Ramos (cell line): Measurements from ENCODE around the gene USP3.
"Not testable (repeated sequence)": the region's sequence is repeated elsewhere in the genome, so short reads cannot be mapped to it uniquely, and the experiment has no call there.

Source experiments
- in situ Hi-C: fragments of 300-500 bp; cut with MboI; formaldehyde crosslinking; loops from one replicate; pipeline ENCODE4 v1.14.3; 2022; ENCODE audit warnings: low sequenced_read_pairs; ENCODE audit not compliant: unreplicated experiment

USP3 gene

GRCh38 chr15:63473999-63474809 lies 30.2 kb upstream of the USP3 start:
- in situ Hi-C loops: loop anchor here (25.0 kb wide), 1 partner anchor 413 kb away; no protein-coding TSS in a partner anchor

DNA sequence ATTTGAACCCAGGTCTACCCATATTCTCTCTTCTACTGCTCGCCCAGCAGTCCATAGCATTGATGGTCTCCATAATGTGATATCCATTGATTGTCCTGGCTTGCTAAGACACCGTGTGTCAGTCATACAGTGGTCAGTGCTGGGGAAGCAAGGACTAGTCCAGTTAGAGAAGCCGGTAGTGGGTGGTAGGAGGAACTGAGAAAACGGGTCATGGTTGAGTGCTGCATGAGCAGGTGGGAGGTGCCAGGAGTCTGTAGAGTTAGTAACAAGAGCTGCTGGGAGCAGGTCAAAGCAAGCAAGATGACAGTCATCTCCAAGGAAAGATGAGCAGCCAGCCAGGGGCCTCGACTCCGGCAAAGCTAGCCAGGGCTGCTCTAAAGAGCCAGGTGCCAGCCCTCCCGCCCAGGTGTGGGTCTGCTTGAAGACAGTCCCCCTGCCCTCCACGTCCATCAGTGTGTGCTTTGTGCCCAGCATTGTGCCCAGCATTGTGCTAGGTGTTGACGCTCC lies 29.5 kb upstream of the USP3 start:
- in situ Hi-C loops: loop anchor here (25.0 kb wide), 1 partner anchor 412 kb away; no protein-coding TSS in a partner anchor

DNA sequence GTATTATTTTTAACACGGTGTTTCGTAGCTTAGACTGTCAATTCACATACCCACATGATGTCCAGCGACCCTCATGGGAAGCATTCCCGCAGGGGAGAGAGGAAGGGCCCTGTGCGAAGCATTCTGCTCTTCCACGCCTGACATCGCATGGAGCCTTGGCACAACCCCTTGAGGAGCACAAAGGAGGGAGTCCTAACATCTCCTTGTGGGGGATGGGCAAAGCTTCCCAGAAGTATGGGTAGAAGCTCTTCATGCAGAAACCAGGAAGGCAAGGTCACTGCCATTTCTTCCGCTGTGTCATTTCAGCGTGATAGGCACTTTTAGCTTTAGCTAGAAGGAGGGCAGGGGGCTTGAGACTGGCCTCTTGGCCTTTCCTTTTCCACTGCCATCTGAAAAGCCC lies 28.7 kb upstream of the USP3 start:
- in situ Hi-C loops: no loop called here

- in situ Hi-C loops: no loop called here
Observed at GRCh38 chr15:63476229-63476632, 28.2 kb upstream of the USP3 start.

- in situ Hi-C loops: no loop called here
Observed at GRCh38 chr15:63478243-63478642, 26.1 kb upstream of the USP3 start.

DNA sequence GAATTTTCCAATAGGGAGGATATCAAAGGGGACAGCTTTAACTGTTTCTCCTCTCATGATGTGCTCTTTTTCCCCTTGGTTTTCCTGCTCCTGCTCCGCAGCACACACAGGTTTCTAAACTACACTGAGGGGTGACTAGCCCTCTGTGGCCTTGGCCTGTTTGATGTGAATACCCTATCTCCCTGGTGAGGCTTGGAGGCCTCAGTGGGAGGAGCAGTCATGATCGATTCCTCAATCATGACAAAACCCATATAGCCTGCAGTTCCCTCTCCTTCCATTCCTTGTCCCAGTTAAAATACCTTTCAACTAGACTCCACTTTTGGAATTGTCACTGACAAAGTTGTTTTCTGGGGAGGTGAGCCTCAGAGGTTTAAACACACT lies 24.0 kb upstream of the USP3 start:
- in situ Hi-C loops: no loop called here

GRCh38 chr15:63481105-63481810 lies 23.1 kb upstream of the USP3 start:
- in situ Hi-C loops: no loop called here

GRCh38 chr15:63482874-63483323 lies 21.5 kb upstream of the USP3 start:
- in situ Hi-C loops: no loop called here

DNA sequence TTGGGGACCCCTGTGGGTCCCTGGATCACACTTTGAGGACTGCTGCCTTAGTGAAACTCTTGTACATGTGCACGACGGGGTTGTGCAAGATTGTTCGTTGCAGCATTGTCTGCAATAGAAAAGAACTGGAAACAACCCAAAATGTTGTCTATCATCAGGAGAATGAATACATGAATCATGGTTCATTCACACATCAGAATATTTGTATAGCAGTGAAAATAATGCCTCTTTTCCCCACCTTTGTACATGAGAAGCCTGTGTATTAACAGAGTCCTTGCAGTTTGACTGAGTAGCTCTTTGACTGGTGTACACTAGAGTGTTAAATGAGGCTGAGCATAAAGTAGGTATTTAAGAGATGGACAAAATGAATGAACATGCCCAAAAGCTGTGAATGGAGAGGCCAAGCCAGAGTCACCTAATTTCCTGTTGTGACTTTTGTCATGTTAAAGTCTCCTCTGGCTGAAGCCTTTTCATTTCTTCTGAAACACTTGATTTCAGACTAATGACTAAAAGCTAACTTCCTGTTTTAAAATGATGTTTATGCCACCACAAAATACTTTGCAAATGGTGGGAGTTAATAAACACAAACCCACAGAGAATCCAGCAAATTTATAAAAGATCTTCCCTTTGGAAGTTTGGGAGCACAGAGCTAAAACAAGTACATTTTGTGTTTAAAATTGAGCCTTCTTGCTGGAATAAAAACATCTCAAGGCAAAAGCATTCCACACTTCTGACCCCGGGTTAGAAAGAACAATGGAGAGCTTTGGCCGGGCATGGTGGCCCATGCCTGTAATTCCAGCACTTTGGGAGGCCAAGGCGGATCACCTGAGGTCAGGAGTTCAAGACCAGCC lies 20.6 kb upstream of the USP3 start:
- in situ Hi-C loops: no loop called here

DNA sequence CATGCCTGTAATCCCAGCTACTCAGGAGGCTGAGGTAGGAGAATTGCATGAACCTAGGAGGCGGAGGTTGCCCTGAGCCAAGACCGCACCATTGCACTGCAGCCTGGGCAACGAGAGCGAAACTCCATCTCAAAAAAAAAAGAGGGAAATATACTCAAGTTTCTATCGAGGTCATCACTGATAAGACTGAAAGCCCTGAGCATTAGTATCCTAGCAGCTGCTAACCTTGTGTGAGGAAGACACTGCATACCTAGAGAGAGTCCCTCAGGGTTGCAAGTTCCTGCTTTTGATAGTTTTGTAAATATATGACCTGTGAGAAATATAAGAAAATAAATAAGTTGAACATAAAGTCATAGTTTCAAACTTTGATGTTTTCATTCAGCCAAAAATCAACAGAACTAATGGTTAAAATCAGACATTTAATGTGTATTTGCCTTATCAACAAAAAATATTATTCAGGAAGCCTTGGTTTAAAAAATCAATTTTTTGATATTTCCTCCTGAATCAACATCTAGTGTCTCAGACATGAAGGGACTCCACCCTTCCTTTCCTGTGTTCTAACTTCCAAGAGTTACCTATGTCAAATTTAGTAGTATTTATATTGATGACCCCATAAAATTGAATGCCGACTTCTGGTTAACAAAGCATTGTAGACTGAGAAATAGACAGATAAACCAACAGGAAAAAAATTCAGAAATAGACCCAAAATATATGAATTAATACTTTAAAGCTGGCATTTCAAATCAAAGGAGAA lies 19.8 kb upstream of the USP3 start:
- in situ Hi-C loops: no loop called here

DNA sequence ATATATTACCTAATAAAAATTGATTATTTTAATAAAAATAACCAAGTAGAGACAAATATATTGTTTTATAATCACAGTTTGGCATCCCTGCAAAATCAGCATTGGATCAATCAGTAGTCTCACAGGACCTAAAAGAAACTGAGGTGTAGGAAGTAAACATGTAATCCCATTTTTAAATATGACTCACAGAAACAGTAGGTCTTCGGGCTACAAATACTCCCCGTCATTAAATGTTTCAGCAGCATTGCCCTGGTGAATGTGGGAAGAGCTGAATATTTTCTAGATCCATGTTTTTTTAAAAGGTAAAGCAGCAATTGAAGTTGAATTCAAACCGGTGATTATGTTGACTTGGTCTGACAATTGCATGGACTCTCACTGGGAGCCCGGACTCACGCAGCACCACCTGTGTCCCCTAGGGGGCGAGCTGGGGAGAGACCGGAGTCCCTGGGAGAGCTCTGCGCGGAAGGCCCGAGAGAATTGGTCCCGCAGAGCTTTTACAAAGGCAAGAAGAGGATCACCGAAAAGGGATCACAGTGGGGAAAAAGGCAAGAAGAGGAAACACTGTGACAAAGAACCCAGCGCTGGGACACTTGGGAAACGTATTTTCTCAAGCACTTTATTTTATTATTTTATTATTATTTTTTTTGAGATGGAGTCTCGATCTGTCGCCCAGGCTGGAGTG lies 17.2 kb upstream of the USP3 start:
- in situ Hi-C loops: no loop called here

DNA sequence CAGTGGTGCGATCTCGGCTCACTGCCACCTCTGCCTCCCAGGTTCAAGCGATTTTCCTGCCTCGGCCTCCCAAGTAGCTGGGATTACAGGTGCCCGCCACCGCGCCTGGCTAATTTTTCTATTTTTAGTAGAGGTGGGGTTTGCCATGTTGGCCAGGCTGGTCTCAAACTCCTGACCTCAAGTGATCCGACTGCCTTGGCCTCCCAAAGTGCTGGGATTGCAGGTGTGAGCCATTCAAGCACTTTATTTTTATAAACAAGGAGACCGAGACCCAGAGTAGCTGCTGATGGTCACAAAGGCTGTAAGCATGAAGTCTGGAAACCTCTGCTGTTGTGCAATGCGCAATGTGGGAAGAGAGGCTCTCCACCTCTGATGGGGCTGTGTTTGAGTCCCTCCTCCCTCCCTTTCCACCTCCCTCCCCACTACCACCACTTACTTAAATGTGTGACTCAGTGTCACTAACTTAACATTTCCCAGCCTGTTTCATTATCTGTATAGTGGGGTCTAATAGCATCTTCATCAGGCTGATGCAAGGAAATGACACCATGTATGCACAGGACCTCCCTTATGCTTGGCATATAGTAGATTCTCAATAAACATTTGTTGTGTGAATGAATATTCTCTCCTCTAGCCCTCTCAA lies 16.5 kb upstream of the USP3 start:
- in situ Hi-C loops: not testable (repeated sequence)

GRCh38 chr15:63488398-63488960 lies 15.9 kb upstream of the USP3 start:
- in situ Hi-C loops: no loop called here

DNA sequence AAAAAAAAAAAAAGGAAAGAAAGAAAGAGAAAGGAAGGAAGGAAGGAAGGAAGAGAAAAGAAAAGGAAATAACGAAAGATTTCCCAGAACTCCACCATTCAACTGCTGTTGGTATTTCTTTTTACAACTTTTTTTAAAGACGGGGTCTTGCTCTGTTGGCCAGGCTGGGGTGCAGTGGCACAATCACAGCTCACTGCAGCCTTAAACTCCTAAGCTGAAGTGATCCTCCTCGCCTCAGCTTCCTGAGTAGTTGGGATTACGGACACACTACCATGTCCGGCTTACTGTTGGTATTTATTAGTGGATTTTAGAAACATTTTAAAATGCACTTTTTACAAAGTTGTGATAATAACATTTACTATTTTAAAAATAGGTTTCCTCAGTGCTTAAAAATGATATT lies 15.0 kb upstream of the USP3 start:
- in situ Hi-C loops: no loop called here

DNA sequence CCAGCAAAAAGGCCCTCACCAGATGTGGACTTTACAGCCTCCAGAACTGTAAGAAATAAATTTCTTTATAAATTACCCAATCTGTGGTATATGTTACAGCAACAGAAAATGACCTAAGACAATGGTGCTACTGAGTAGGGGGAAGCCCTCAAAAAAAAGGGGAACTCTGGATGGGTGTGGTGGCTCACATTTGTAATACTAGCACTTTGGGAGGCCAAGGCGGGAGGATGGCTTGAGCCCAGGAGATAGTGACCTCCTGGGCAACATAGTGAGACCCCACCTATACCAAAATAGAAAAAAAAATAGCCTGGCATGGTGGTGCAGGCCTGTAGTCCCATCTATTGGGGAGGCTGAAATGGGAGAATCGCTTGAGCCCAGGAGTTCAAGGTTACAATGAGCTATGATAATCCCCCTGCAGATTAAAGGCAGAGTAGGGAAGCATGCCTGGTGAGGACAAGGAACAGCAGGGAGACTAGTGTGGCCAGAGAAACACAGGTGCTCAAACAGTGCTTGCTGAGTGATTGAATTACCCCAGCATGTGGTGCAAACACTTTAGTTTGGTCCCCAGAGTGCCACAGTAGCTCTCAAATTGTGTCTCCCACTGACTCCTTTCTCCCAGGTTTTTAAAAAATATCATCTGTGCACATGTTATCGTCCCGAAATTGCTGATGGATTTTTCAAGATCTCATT lies 13.9 kb upstream of the USP3 start:
- in situ Hi-C loops: no loop called here

- in situ Hi-C loops: no loop called here
Observed at GRCh38 chr15:63491116-63491827, 13.1 kb upstream of the USP3 start.

- in situ Hi-C loops: no loop called here
Observed at GRCh38 chr15:63491979-63492378, 12.4 kb upstream of the USP3 start.
